Measurements from ENCODE around the gene ARFGAP3.
"Not testable (repeated sequence)": the region's sequence is repeated elsewhere in the genome, so short reads cannot be mapped to it uniquely, and the experiment has no call there.

The ARFGAP3 gene

DNA sequence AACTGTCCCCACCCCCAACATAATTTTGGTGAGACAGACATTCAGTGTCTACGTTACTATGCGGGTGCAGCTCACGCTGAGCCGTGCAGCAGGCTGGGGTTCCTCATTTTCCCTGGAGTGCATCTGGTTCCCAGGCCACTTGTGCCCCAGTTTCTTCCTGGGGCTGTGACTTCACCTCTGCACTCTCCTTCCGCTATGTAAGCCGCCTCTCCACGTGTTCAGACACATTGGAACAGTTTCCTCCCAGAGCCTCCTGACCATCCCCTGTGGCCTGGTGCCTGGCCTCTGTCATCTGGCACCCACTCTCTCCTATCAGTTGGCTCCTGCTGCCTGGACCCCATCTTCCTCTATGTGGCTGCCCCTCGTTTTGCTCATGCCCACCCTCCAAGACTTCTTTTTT, 90.2 kb downstream of the ARFGAP3 start:
- TF ChIP-seq CTCF (IDR thresholded peaks at IDR 0.05; ENCODE audit: insufficient read depth, low read depth, low read length, missing control alignments), result no peak
- H3K4me3 ChIP-seq (ENCODE audit: low read depth, low read length), result no peak overlapping the region
- DNase-seq (ENCODE audit: low read depth), result no peak

GRCh38 chr22:42764895-42765363, 92.1 kb downstream of the ARFGAP3 start:
- no peak overlapping the region for H3K4me3 ChIP-seq (ENCODE audit: low read depth, low read length)
- no peak for TF ChIP-seq CTCF (IDR thresholded peaks at IDR 0.05; ENCODE audit: insufficient read depth, low read depth, low read length, missing control alignments)
- peak; percentile 83 for DNase-seq (ENCODE audit: low read depth)

DNA sequence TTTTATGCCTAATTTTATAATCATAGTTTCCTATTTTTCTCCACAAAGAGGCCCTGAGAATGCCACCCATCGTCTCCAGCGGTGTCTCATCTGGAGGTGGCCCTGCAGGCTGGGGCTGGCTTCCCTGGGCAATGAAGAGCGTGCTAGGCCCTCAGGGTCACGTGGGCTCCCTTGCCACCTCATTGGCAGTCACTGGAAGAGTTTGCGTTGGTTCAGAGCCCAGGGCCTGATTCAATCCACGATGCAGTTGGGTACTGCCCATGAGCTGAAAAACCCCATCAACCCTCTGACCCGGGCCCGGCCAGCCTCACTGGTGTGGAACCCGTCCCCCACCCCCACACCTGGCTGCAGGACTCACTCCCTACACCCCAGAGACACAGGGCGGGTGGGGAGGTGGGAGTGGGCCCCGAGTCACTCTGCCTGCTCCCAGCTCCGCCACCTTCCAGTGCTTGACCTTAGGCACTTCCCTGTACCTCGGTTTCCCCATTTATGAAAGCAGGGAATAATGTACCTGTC, 93.0 kb downstream of the ARFGAP3 start:
- H3K4me3 ChIP-seq (ENCODE audit: low read depth, low read length), result no peak overlapping the region
- no peak for DNase-seq (ENCODE audit: low read depth)
- no peak for TF ChIP-seq CTCF (IDR thresholded peaks at IDR 0.05; ENCODE audit: insufficient read depth, low read depth, low read length, missing control alignments)

DNA sequence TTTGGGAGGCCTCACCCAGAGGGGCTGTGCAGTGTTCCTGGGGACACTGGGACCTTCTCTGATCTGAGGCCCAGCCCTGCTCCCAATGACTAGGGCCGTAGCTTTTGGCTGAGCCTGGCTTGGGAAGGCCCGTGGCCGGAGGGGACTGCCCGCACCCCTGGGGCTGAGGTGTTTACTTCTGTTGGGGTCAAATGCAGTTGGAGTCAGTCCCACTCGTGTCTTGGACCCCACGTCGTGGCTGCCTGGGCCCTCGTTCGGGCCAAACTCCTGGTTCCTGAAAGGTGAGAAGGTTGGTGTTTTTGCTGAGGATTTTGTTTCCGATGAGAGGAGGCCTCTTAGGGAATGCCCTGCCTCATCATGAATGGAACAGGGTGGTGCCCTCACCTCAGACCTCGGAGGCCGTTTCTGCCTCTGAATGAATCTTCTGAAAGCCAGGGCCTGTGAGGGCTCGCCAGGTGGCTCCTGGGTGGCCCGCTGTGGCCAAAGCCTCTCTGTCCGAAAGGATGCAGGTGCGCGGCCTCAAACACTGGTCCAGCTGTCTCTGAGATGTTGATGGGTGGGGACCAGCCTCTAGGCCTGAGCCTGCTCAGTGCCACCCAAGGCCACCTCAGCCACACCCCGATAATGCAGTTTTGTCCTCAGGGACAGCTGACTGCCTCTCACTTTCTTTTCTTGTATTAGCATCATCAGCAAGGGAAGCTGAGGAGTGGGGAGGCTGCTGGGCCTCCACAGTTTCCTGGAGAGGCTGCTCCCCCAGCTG, 96.1 kb downstream of the ARFGAP3 start:
- TF ChIP-seq CTCF (IDR thresholded peaks at IDR 0.05; ENCODE audit: insufficient read depth, low read depth, low read length, missing control alignments), result no peak
- H3K4me3 ChIP-seq (ENCODE audit: low read depth, low read length), result no peak overlapping the region
- peak; percentile 89 for DNase-seq (ENCODE audit: low read depth)

DNA sequence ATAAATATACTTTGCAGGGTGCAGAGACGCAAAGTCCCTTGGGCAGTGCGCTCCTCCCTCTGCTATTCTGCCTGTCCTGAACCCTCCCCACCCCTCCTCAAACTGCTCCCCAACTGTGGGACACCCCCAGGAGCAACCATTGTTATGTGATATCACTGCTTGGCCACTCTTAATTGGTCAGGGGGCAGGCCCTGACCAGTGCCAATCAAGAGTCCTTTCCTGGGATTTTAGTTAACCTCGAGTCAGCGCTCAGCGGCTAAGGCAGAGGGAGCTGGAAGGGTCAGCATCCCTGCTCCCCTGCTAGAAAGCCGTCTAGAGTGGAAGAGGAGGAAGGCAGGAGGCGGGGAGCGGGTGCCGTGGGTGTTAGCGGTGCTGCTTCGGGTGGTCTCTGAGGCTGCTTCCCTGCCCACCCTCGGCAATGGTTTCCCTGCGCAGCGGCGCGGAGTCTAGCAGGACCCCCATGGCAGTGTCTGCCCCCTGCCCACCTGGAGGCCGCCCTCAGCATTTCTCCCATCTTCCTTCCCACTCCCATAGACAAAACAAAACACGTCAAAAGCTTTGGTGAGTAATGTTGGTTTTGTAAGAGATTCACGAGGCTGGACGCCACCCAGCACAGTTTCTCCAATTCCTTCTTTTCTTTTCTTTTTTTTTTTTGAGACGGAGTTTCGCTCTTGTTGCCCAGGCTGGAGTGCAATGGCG, 98.0 kb downstream of the ARFGAP3 start:
- TF ChIP-seq CTCF (IDR thresholded peaks at IDR 0.05; ENCODE audit: insufficient read depth, low read depth, low read length, missing control alignments), result no peak
- no peak for DNase-seq (ENCODE audit: low read depth)
- H3K4me3 ChIP-seq (ENCODE audit: low read depth, low read length), result no peak overlapping the region

GRCh38 chr22:42755553-42755952, 101.5 kb downstream of the ARFGAP3 start:
- not testable (repeated sequence) for DNase-seq (ENCODE audit: low read depth); H3K4me3 ChIP-seq (ENCODE audit: low read depth, low read length)

GRCh38 chr22:42755121-42755520, 102.0 kb downstream of the ARFGAP3 start:
- not testable (repeated sequence) for H3K4me3 ChIP-seq (ENCODE audit: low read depth, low read length); DNase-seq (ENCODE audit: low read depth)

Data from GM12865 (cell line).